ENCODE data around the gene ARHGAP44.

- TF ChIP-seq GATA3 (IDR thresholded peaks at IDR 0.05; ENCODE audit: low read depth, low read length) (no peak), GATA2 (IDR thresholded peaks at IDR 0.05; ENCODE audit: low read depth, low read length) (no peak)
Observed at GRCh38 chr17:12865769-12866168, 76.5 kb downstream of the ARHGAP44 start.
